HepG2 (cell line): ENCODE data around the gene DHRS12. TPM values are rescaled to one million over a fixed set of nuclear protein-coding genes. Genes with fewer than 3 reads are reported as not detected.
A peak's percentile ranks its signal among the peaks of the same experiment; 100 is the strongest.

Experiments
- ATAC-seq: fragments of 200-7000 bp; cut with Tn5 transposase; 3 replicates; pipeline ENCODE4 v1.9.1; 2020; ENCODE audit warnings: mild to moderate bottlenecking, moderate library complexity
- BruUV-seq: library from RNA; stranded (reverse); fragments of 400-500 nt; replicated peaks from 2 replicates; lab custom pipeline; 2021; lab: Mats Ljungman, UMichigan
- CTCF ChIA-PET: fragments of 300-600 bp; formaldehyde crosslinking; extraction: SDS; loops from one replicate; lab custom pipeline; 2021; ENCODE audit warnings: low total read pairs, inconsistent platforms, low intra/inter-chr PET ratio; lab: Yijun Ruan, JAX
- POLR2A ChIA-PET: fragments of 350-600 bp; sonication (Branson Sonifier 250); formaldehyde crosslinking; loops from one replicate; lab custom pipeline; 2020; ENCODE audit warnings: antibody characterized with exemption, inconsistent platforms; lab: Yijun Ruan, JAX
- DNase-seq: peaks from one replicate; pipeline ENCODE4 v3.0.0-alpha.2; 2015; ENCODE audit warnings: low spot score
- FAIRE-seq: peaks from 3 replicates; lab custom pipeline; 2011; peaks lifted over from hg19 to GRCh38; lab: Jason Lieb, UNC
- H2AFZ ChIP-seq: one replicate; pipeline ENCODE4 v1.6.1; 2011; ENCODE audit warnings: low read length, inconsistent platforms
- H3K27ac ChIP-seq: fragments of 300-600 bp; 3 replicates; pipeline ENCODE4 v1.8.0; 2011; ENCODE audit warnings: mixed run types, mild to moderate bottlenecking, mixed read lengths, low read length, inconsistent platforms; ENCODE audit not compliant: insufficient read depth; ENCODE audit errors: extremely low read length
- H3K27me3 ChIP-seq, 2 experiments: fragments of 200-600 bp in 1 of 2; 2 replicates in 1 of 2; 3 replicates in 1 of 2; pipeline versions ENCODE4 v1.6.0 to v1.8.0; 2011; ENCODE audit warnings: low read length in 2 of 2, mild to moderate bottlenecking in 2 of 2, moderate library complexity in 2 of 2, inconsistent platforms in 1 of 2; ENCODE audit not compliant: insufficient read depth in 2 of 2, control insufficient read depth in 1 of 2
- H3K36me3 ChIP-seq, 2 experiments: fragments of 200-600 bp in 1 of 2; replicated peaks in 1 of 2; 2 replicates in 1 of 2; 3 replicates in 1 of 2; pipeline versions ENCODE4 v1.5.1 to v1.8.0; 2011; ENCODE audit warnings: low read length in 2 of 2, inconsistent platforms in 1 of 2; ENCODE audit not compliant: insufficient read depth in 2 of 2, control insufficient read depth in 1 of 2
- H3K4me1 ChIP-seq: 2 replicates; pipeline ENCODE4 v1.5.1; 2012; ENCODE audit warnings: low read length, inconsistent platforms; ENCODE audit not compliant: insufficient read depth
- H3K4me2 ChIP-seq: 2 replicates; pipeline ENCODE4 v1.6.0; 2011; ENCODE audit warnings: low read depth, low read length, inconsistent platforms
- H3K4me3 ChIP-seq, 3 experiments: fragments of 200-600 bp in 1 of 3; sonication (generic), shearing (Covaris generic) in 1 of 3; replicated peaks in 1 of 3; 2 replicates each; pipeline ENCODE4 v1.5.1; 2011 to 2016; ENCODE audit warnings: low read length in 3 of 3, inconsistent platforms in 2 of 3, low read depth in 2 of 3, mild to moderate bottlenecking in 2 of 3, control low read depth in 1 of 3, mixed read lengths in 1 of 3; ENCODE audit not compliant: insufficient read depth in 1 of 3
- H3K79me2 ChIP-seq: one replicate; pipeline ENCODE4 v1.6.1; 2011; ENCODE audit warnings: low read length, inconsistent platforms; ENCODE audit not compliant: insufficient read depth
- H3K9ac ChIP-seq: 2 replicates; pipeline ENCODE4 v1.6.0; 2011; ENCODE audit warnings: mild to moderate bottlenecking, low read depth, low read length, inconsistent platforms; ENCODE audit not compliant: insufficient read depth
- H3K9me3 ChIP-seq: 2 replicates; pipeline ENCODE4 v1.5.1; 2012; ENCODE audit warnings: mild to moderate bottlenecking, low read length
- H4K20me1 ChIP-seq: 2 replicates; pipeline ENCODE4 v1.6.0; 2011; ENCODE audit warnings: inconsistent platforms, mild to moderate bottlenecking, low read length, moderate library complexity; ENCODE audit not compliant: insufficient read depth
- BRF2 ChIP-seq: sonication (generic); formaldehyde crosslinking; IDR thresholded peaks from 2 replicates; pipeline ENCODE4 v1.8.1; 2022; ENCODE audit warnings: mild to moderate bottlenecking, missing genetic modification reagents
- FOXJ3 ChIP-seq: sonication (generic); formaldehyde crosslinking; IDR thresholded peaks from 2 replicates; pipeline ENCODE4 v1.4.0; 2020; ENCODE audit warnings: missing genetic modification reagents, mild to moderate bottlenecking, borderline replicate concordance
- MAFK ChIP-seq, 2 experiments: IDR thresholded peaks in 1 of 2; conservative IDR thresholded peaks in 1 of 2; 2 replicates each; pipeline ENCODE4 v1.6.1; 2011; ENCODE audit warnings: improper control_type of control experiment in 2 of 2, low read length in 2 of 2
- NR1H2 ChIP-seq: sonication (generic); formaldehyde crosslinking; IDR thresholded peaks from 2 replicates; pipeline ENCODE4 v1.8.1; 2022; ENCODE audit warnings: low read depth, missing genetic modification reagents, borderline replicate concordance
- RNF2 ChIP-seq: fragments of 450-650 bp; conservative IDR thresholded peaks from 2 replicates; pipeline ENCODE4 v1.6.1; 2016; ENCODE audit warnings: low read depth
- ZBTB20 ChIP-seq: sonication (generic); formaldehyde crosslinking; IDR thresholded peaks from 2 replicates; pipeline ENCODE4 v1.8.1; 2023; ENCODE audit warnings: missing genetic modification reagents, low read depth, mild to moderate bottlenecking, borderline replicate concordance
- ZFP91 ChIP-seq: sonication (generic); formaldehyde crosslinking; IDR thresholded peaks from 2 replicates; pipeline ENCODE4 v1.9.0; 2022; ENCODE audit warnings: missing genetic modification reagents, mild to moderate bottlenecking, borderline replicate concordance
- ZNF616 ChIP-seq: sonication (generic); formaldehyde crosslinking; IDR thresholded peaks from 2 replicates; pipeline ENCODE4 v1.5.0; 2020; ENCODE audit warnings: low read depth, mild to moderate bottlenecking, missing genetic modification reagents
- WGBS: methylation state at CpG from one replicate; pipeline ENCODE4 v1.1.6; 2017; ENCODE audit warnings: low lambda C conversion rate; 5-methylcytosine and 5-hydroxymethylcytosine counted together
- in situ Hi-C: cut with HindIII; loops from 2 replicates; pipeline ENCODE4 v1.10.0; 2017; ENCODE audit warnings: low pct_unique_long_range_greater_than_20kb; ENCODE audit not compliant: extremely low pct_ligation_motif_present
- intact Hi-C: fragments of 100-400 bp; cut with micrococcal nuclease; formaldehyde crosslinking; loops from one replicate; pipeline ENCODE4 v1.10.0; 2022; ENCODE audit not compliant: unreplicated experiment
- polyA plus RNA-seq, 8 experiments: library from polyadenylated mRNA; depleted of rRNA in 3 of 8; stranded (reverse) in 7 of 8; unstranded in 1 of 8; fragments of >200 nt; fragmentation: Illumina TruSeq in 4 of 8; extraction: Trizol in 4 of 8; gene quantifications; 2 replicates each; pipeline versions ENCODE4 v1.2.1 to v1.2.3, GENCODE V29; 2011 to 2016; ENCODE audit warnings: low read depth in 4 of 8, missing spikeins in 1 of 8, mixed read lengths in 1 of 8; ENCODE audit not compliant: insufficient read depth in 1 of 8
- total RNA-seq, 5 experiments: library from RNA; depleted of rRNA; stranded (reverse); fragments of >200 nt; fragmentation: Illumina TruSeq; extraction: Trizol; gene quantifications; 2 replicates each; pipeline ENCODE4 v1.2.3, GENCODE V29; 2016; ENCODE audit warnings: low read depth in 1 of 5

The DHRS12 gene
- total and polyA plus RNA-seq, 2 of the 13 experiments (the other 11 are each of a cell fraction or from before 2014, with no cell fraction given), result 7.2 to 8.4 TPM

- no peak for DNase-seq
- WGBS, result 79% methylated on average over 4 of the region's 4 CpGs
- H3K27me3 ChIP-seq, result no peaks in the 10 kb centered on the region
- no peak overlapping the region for H3K4me2 ChIP-seq
- intact Hi-C loops (no loop called here), in situ Hi-C loops (no loop called here)
- ChIA-PET CTCF (no interaction called here), POLR2A (no interaction called here)
- no peak overlapping the region for H3K4me3 ChIP-seq
- H2AFZ ChIP-seq, result no peak overlapping the region
- no peak for FAIRE-seq
- H4K20me1 ChIP-seq, result no peaks in the 10 kb centered on the region
- no TSS peak for BruUV-seq
- H3K79me2 ChIP-seq, result no peaks in the 10 kb centered on the region
- H3K9me3 ChIP-seq, result no peaks in the 10 kb centered on the region
- ATAC-seq, result no peak
- TF ChIP-seq BRF2 (CRISPR knock-in tag), result no peak
- TF ChIP-seq RNF2, result no peak
- no peak for TF ChIP-seq ZNF616
- TF ChIP-seq ZBTB20, result no peak
- TF ChIP-seq ZFP91 (CRISPR knock-in tag), result no peak
- TF ChIP-seq NR1H2 (CRISPR knock-in tag), result no peak
- no peak for TF ChIP-seq FOXJ3
- TF ChIP-seq MAFK (conservative IDR thresholded peaks at IDR 0.05 in 1 of 2, IDR thresholded peaks at IDR 0.05 in 1 of 2; ENCODE audit: low read length in 2 of 2), result peak in 1 of 2 experiments; percentile 43; a peak in 3 of 4 replicates
- H3K27ac ChIP-seq, result no peak overlapping the region
- H3K9ac ChIP-seq, result no peak overlapping the region
- no peaks in the 10 kb centered on the region for H3K36me3 ChIP-seq
- H3K4me1 ChIP-seq, result no peaks in the 10 kb centered on the region
Observed at GRCh38 chr13:51827254-51827653, 23.3 kb upstream of the DHRS12 start.
